D341Med (cell line): ENCODE measurements around the gene GATD1.

Experiments
- DNase-seq: peaks from one replicate; pipeline ENCODE4 v3.0.0; 2012; ENCODE audit warnings: low spot score

The GATD1 gene

DNA sequence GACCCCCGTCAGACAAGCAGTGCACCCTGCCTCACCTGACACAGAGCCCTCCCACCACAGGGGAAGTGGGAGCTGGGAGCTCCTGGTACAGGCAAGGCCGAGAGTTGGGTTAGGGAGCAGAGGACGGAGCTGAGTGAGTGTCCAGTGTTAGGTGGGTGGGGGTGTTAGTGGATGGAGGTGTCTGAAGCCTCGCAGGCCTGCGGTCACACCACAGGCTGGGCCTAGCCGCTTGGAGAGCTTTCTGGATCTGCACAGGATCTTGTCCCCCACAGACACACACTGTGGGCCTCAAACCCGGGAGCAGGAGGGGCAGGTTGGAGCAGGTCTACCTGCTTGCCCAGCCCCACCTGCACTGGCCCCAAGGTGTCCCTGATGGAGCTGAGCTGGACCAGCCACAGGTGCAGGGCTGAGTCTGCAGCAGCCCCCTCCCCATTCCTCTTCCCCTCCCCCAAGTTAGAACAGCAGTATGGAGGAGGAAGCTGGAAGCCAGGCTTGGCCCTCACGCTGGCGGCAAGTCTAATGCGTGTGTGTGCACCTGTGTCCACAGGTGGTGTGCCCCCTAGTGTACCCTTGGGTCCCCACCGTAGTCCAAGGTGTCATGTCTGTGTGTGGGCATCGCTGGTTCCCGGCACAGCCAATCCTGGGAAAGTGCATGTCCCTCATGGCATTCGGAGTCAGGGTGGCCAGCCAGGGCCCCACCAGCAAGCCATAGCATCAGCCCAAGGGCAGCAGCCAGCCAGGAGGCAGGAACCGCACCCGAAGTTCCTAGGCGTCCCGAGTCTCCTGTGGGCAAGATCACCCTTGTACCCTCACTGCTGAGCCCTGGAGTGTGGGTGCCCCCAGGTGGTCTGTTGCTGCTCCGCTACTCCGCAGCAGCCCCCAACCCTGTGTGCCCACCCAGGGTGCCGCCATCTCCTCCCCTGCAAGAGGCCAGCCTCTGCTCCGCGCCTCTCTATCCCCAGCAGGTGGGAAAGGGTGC, 2.0 kb upstream of the GATD1 start:
- no peak for DNase-seq

DNA sequence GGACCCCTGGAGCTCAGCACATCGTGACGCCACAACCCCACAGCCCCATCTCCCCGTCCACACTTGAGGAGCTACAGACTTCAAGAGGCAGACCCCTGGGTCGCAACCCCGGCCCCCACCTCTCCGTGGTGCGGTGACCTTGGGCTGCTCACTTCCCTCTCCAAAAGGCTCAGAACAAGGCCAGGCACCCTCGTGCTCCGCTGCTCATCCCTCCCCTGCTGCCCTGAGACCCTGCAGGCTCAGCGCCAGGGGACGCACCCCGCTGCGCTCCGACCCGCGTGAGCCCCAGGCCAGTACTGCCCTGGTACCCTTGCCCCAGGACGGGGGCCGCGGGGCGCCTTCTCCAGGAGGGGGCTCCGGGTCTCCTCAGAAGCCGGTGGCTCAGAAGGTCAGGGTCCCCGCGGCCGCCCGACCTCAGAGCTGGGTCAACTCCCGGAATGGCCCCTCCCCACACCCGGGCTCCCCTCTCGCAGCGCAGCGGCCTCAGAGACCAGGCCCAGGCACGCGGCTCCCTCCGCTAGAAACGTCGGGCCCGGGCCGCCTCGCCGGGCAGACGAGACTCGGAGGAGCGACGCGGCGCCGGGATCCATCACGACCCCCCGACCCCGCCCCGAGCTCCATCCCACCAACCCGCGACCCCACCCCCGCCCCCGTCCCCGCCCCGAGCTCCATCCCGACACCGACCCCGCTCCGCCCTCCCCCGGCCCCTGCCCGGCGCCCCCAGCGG, 563 bp downstream of the GATD1 start:
- peak; percentile 91 for DNase-seq

DNA sequence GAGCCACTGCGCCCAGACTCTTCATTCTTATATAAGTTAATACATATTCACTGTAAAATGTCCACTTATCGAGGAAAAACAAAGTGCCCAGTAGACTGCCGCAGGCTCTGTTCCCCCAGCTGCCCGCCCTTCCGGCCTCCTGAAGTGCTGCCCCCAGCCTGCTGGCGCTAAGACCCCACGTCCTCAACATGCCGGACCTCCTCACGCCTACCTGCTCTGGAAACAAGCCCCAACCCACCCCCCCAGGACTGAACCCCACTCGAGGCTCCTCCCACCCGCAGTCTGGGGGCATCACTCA, 1.1 kb downstream of the GATD1 start:
- DNase-seq = no peak

DNA sequence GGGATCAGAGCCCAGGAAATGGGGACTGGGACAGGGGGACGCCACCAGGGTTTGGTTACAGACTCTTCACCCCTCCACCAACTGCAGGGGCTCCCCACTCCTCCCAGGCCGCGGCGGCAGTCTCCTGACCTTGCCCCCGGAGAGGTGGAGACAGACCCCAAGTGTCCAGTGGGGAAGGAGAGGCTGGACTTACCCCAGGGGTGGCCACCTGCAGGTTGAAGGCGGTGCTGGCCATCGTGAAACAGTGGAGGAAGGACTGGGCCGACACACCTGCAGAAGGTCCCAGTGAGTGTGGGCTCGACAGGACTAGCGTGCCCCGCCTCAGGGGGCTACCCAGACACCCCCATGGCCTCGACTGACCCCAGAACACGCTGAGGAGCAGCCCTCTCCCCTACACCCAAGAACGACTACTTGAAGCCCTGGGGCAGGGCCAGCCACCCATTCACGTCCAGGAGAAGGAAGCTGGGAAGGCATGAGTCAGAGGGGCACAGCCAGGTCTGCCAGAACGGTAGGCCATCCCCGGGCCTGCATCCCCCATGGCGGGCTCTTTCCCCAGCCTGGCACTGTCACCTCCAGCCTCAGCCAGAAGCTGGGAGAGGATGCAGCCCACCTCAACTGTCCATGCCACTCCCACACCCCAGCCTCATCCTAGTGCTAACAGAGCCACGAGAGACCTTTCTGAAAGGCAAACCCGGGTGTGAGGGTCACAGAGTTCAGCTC, 2.3 kb downstream of the GATD1 start:
- no peak for DNase-seq

DNA sequence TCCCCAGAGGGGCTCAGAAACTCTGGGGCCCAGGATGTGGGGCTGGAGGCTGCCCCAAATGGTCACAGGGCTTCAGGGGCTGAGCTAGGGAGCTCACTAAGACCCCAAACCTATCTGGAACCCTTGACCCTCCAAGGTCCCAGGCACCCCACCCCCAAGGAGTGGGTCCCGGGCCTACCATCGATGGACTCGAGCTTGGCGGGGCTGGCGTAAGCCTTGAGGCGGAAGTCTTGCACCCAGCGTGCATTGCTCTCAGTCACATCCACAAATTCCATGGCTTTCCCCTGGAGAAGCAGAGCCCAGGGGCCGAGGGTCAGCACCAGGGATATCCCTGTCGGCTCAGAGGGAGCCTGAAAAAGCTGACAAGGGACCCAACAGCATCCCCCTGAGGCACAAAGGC, 3.5 kb downstream of the GATD1 start:
- DNase-seq = no peak

DNA sequence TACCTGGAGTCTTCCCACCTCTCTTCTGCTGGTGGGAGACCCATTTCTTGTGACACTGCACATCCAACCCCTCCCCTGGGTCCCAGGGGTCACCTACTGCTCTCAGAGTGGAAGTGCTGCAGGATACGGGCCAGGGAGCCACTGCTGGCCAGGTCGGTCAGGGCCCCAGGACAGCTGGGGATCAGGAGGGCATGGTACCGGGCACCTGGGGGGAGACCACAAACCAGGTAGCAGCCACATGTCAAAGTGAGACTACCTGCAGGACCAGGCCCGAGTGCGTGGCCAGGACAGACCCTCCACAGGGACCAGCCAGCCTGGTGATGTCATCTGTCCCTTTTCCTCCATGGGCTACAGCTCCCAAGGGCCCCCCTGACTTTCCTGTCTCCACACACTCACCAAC, 3.9 kb downstream of the GATD1 start:
- DNase-seq = no peak

DNA sequence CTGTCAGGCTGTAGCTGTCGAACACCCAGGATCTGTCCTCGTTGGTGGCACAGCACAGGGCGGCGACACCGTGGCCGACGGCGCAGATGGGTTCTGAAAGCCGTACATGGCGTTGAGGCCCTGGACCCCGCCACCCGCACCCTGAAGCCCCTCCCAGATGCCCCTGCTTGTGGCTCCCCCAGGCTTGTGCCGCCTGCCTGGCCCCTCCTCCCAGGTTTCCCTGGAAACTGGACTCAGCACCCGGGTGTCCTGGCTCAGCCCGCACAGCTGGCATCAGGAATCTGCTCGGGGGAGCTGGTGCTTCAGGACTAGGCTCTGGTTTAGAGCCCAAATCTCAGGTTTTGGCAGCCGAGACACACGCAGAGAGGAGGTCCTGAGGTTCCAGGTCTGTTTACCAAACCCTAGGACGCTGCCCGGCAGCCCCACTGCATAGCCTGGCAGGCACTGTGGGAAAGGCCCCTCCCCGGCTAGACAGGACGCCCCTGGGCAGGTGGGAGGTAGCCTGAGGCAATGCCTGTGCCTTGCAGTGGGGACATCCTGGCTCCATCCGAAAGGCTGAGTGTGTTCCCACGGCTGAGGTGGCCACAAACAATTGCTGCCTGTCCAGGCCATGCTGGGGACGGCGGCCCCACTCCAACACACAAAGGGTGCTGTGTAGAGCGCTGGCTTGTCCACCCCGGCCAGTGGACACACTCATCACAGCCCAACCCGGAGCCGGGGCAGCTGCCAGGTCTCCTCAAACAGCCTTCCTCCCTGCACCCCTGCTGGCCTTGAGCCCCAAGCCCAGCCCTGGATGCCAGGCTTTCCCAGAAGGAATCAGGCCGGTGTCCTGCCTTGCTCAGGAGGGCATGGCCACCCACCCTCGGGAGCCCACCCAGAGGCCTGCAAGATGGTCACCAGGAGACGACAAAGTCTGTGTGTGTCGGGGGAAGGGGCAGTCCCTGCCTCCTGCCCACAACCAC, 4.6 kb downstream of the GATD1 start:
- no peak for DNase-seq

DNA sequence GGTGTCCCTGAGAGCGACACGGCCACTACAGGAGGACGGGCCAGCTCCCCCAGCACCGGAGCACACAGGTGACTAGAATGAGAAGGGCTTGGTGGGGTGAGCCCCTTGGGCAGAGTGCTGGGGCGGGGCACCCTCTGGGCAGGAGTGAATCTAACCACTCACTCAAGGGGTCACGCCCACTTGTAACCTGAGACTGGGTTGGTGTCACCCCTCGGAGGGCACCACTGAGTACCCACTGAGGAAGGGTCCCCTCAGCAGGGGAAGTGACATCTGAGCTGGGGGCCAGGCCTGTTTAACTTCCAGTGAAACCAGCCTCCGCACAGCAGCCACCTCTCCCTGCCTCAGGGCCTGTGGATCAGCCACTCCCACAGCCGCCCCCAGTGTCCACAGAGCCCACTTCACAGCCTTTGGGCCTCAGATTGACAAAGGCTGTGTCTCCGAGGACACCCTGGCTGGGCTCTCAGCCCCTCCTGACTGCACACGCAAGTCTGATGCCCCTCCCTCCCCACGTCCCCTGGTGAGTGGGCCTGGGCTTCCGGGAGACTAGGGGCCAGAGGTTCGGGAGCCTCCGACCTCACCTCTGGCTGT, 5.6 kb downstream of the GATD1 start:
- no peak for DNase-seq

DNA sequence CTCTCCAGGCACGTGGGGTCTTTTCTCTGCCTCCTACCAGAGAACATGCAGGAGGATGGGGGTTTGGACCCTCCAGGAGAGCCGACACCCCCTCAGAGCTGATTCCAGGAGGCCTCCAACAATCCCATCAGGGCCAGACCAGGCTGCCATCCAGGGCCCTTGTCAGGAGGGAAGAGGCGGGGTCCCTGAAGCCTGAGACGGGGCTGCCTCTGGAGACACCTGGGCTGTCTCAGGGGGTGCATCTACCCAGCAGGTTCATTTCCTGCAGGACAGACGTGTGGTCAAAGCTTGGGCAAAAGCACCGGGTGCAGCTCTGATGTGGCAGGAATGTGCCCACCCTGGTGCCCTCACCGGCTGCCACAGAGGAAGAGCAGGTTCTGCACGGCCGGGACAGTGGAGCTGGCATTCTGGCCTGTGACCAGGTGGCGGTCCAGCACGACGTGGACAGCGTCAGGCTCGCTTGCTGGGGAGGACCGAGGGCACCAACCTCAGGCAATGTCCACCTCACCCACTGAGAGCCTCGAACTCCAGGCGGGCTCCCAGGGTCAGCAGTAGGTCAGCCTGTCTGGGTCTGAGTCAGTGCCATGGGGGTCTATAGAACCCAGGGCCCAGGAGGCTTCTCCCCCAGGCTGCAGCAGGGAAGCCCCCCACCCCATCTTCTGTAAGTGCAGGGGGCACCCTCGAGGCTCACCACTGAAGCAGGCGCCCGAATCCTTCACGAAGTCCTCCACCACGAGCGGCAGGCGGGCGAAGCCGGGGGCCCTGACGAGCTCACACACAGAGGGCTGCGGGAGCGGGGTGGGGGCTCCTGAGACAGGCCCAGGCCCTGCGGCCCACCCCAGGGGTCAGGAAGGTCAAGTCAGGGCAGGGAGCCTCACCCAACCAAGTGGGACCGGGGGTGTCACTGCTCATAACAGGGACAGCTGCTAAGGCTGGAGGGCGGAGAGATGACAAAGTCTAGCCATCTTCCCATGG, 6.4 kb downstream of the GATD1 start:
- DNase-seq = no peak

DNA sequence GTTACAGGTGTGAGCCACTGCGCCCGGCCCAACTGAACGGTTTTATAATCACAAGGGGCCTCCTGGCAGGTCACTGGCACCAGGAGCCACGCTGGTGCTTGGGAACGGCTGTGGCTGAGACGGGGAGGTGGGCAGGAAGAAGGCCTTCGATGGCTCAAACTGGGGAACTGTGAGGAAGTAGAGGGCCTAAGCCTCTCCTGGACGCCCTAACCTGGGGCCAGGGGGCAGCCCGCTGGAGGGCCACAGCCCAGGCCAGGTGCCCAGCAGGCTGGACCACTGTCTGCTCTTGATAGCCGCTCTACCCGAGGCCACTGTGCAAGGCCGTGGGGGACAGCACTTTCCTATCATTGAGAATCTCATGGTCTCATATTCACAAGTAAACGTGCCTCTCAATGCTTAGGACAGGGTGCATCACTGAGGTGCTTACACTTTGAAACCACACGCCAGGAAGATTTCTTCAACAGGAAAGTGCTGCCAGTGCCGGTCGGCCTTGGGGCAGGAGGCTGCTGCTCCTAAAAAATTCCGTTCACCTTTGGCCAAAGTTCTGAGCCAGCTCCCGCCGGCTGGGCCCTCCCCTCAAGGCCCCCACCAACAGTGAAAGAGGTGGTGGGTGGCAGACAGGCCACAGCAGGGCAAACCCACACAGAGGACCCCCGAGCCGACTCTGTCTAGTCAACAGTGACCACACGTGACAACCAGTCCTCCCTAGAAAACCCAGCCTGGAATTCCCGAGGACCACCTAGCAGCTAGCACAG, 7.2 kb downstream of the GATD1 start:
- DNase-seq = no peak

DNA sequence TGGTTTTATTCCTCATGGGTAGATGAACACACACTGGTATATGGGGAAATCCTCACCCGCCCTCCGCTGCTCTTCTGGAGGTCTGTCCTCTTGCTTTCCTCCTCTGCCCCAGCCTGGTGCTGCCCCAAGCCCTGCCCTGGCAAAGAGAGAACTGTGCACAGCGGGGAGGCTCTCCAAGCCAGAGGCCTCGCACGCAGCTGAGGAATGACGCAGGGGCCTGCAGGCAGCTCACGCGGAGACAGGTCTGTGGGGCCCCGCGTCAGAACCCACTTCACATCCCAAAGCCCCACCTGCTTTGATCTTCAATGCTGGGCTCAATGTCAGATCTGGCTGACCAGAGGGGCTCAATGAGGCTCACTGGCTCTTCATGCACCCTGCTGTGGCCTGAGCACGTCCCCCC, 10.0 kb downstream of the GATD1 start:
- no peak for DNase-seq

DNA sequence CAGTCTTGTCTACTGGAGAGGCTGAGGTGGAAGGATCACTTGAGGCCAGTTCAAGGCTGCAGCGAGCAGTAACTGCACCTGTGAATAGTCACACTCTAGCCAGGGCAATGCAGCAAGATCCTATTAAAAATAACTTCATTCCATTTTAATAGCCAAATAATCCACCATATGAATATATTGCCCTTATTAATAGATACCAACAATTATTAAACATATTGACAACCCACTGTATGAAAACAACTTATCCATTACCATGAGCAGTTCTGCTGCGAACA, 10.4 kb downstream of the GATD1 start:
- no peak for DNase-seq

DNA sequence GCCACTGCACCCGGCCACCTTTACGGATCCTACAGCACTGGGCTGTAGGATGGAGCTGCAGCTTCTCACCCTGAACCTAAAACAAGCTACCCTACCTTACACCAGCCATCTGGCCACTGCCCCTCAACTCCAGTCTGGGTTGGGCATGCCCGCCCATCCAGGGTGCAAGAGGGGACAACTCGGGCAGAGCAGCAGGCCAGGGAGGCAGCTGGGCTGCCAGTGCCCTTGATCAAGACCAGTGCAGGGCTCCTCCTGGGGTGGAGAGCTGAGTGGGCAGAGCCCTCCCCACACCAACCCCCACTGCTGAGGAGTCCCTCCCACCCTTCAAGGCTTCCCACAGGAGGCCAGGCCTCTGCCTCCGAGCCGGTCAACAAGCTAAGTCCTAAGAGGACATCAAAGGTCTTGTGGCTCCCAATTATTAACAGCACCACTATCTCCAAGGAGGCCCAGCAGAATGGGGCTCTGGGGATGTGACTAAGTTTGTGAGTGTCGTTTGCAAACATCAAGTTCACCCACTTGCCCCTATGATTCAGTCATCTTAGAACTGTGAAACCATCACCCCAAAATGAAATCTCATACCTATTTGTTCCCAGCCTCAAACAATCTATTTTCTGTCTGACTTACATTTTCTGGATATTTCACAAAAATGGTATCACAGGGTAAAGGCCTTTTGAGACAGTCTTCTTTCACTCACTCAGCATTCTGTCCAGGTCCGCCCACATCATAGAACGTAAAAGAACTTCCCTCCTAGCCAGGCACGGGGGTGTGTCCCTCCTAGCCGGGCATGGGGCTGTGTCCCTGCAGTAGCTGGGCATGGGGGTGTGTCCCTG, 11.0 kb downstream of the GATD1 start:
- no peak for DNase-seq

DNA sequence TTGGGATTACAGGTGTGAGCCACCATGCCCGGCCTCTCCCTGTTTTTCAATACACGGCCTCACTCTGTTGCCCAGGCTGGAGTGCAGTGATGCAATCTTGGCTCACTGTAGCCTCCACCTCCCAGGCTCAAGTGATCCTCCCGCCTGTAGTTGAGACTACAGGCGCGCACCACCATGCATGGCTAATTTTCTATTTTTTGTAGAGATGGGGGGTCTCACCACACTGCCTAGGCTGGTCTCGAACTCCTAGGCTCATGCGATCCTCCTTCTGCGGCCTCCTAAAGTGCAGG, 11.5 kb downstream of the GATD1 start:
- no peak for DNase-seq

DNA sequence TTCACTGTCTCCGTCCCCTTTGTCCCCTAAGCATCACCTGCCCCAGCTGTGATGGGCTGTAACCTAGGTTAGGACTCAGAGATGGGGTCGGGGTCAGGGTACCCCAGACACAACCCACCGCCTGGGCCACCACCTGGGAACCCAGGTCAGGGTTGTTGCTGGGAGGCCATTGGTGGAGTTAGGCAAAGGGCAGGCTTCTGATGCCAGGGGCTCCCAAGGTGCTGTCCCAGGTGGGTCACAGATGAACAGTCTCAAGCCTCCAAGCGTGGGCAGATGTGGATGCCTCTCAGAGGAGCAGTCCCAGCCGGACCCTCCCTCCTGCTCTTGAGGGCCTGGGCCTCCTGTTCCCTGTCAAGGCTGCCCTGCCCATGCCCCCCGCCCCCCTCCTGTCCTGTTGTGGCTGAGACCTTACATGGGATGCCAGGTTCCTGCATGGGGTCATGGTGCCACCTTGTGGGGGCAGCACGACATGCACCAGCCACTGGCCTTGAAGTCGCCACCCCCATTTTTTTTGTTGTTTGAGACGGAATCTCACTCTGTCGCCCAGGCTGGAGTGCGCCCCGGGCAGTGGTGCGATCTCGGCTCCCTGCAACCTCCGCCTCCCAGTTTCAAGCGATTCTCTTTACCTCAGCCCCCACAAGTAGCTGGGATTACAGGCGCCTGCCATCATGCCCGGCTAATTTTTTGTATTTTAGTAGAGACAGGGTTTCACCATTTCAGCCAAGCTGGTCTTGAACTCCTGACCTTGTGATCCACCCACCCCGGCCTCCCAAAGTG, 12.1 kb downstream of the GATD1 start:
- DNase-seq = peak; percentile 83

DNA sequence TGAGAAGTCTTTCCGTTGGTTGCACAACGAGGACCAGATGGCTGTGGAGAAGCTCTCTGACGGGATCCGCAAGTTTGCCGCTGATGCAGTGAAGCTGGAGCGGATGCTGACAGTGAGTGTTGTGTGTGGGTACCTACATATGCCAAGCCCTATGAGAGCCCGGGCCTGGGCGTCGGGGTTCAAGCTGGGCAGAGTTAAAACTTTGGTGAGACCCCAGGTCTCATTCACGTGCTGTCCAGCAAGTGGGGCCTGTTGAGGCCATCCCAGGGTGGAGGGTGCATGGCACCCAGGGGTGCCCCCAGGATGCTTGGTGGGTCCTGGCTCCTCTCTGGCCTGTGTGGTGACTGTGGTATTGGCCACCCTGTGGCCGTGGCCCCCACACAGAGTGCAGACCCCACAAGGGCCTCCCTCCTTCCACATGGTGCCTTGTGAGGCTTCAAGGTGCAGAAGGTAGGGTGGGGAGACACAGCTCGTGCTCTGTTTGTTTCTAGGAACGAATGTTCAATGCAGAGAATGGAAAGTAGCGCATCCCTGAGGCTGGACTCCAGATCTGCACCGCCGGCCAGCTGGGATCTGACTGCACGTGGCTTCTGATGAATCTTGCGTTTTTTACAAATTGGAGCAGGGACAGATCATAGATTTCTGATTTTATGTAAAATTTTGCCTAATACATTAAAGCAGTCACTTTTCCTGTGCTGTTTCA, 12.8 kb downstream of the GATD1 start:
- DNase-seq = no peak

DNA sequence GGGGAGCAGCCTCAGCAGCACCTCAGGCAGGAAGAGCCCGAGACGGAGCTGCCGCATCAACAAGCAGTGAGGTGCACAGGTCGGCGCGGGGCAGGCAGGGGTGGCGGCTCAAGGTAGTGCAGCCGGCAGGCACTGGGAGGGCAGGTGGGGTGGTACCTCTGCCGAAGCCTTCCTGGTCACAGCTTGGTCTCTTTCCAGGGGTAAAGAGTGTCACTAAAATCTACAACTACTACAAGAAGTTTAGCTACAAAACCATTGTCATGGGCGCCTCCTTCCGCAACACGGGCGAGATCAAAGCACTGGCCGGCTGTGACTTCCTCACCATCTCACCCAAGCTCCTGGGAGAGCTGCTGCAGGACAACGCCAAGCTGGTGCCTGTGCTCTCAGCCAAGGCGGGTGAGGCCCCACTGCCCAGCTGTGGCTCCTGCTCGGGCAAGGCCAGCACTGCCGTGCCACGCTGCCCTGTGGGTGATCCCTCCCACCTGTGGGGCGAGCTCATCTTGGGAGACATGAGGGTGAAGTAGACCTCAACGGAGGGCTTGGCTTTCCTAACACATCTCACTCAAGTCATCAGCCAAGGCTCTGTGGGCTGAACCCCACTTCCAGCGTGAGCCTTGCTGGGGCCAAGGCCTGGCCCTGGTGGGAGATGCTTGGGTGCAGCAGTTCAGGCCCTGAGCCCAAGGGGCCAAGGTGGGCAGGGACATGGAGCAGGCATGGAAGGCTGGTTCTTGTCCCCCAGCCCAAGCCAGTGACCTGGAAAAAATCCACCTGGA, 13.6 kb downstream of the GATD1 start:
- peak; percentile 36 for DNase-seq
